Choroid plexus epithelial cell (primary cell): Measurements from ENCODE around the gene CAMK1G.

ENCODE experiments used
- DNase-seq: peaks from one replicate; pipeline ENCODE4 v3.0.0-alpha.2; 2010; ENCODE audit warnings: low read depth
- H3K4me3 ChIP-seq: 2 replicates; pipeline ENCODE4 v1.5.1; 2011; ENCODE audit warnings: low read depth, mild to moderate bottlenecking, control low read depth, low read length, moderate library complexity
- TF ChIP-seq, protein P1 (sequence below): conservative IDR thresholded peaks from 2 replicates; pipeline ENCODE4 v1.5.1; 2011; ENCODE audit warnings: low read depth, mild to moderate bottlenecking, control low read depth, inconsistent platforms, low read length, moderate library complexity

CAMK1G gene

DNA sequence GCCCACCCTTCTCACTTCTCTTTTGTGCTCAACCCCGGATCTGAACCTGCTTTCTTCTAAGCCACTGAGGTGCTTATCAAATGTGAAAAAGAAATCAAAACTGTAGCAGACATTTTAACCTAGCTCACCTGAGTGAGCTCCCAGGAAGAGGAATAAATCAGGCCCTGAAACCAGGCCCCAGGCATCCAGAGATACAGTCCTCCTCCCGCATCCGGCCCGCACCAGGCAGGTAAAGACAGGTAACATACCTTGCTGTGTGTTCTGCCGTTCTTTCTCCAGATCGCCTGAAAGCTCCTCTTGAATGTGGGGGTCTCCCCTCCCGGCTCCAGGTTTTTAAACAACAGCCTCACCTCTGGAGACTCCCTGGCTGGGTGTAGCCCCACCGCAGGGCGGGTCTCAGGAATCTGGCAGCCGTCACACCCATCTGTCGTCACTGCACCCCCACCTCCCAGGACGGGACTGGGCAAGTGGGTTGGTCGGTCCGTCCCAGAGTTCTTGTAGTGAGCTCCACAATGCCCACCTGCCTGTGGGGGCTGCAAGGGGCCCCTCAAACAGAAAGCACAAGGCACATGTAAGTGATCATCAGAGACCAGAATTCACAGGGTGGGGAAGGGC, 68.7 kb downstream of the CAMK1G start, which contains the start of gene LAMB3:
LAMB3 (minus strand) TSS at position 305 of the 615 bp plus-strand sequence. CDS start 1,481 bp downstream, outside the sequence.
- DNase-seq, result no peak
- TF ChIP-seq, protein P1, sequence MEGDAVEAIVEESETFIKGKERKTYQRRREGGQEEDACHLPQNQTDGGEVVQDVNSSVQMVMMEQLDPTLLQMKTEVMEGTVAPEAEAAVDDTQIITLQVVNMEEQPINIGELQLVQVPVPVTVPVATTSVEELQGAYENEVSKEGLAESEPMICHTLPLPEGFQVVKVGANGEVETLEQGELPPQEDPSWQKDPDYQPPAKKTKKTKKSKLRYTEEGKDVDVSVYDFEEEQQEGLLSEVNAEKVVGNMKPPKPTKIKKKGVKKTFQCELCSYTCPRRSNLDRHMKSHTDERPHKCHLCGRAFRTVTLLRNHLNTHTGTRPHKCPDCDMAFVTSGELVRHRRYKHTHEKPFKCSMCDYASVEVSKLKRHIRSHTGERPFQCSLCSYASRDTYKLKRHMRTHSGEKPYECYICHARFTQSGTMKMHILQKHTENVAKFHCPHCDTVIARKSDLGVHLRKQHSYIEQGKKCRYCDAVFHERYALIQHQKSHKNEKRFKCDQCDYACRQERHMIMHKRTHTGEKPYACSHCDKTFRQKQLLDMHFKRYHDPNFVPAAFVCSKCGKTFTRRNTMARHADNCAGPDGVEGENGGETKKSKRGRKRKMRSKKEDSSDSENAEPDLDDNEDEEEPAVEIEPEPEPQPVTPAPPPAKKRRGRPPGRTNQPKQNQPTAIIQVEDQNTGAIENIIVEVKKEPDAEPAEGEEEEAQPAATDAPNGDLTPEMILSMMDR, result no peak
- no peak within 1 kb of the TSS for H3K4me3 ChIP-seq

DNA sequence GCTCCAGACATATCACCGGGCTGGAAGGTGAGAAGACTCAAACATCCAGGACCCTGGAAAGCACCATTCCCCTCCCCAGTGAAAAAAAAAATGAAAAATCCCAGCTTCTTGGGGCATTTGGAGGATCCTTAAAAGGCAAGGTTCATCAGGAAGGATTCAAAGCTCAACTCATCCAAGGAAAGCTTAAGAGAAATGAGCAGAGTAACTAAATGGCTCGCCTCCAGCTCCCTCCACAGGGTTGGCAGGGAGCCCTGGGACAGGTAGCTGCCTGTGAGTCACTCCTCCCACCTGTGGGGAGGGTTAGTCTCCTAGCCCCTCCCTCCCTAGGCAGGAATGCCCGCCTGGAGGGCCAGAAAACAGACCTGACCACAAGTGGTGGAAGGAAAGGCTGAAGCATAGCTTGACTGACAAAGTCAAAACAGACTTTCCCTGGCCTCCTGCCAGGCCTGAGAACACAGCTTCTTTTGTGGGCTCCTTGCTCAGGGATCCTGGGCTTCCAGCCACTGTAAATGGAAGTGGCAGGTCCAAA, 69.4 kb downstream of the CAMK1G start:
- H3K4me3 ChIP-seq, result no peak overlapping the region
- TF ChIP-seq, protein P1, result no peak
- peak; percentile 86 for DNase-seq

DNA sequence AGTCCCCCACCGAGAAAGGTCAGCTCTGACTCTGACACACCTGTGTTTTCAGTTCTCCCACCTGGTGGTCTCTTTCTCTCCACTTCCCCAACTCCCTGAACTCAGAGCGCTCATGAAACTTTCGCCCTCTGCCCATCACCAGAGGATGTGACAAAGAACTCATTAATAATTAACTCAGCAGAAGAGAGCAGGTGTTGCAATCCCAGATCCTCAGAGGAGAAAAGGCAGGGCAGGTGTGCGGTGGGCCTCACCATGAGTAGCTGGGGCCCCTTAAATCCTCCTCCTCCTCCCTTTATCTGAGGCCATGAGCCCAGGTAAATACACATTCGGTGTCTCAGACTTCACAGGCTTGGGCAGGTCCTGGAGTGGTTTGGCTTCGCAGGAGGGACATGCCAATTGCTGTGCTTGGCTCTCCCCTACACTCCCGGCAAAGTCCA, 70.4 kb downstream of the CAMK1G start:
- TF ChIP-seq, protein P1, result no peak
- no peak overlapping the region for H3K4me3 ChIP-seq
- no peak for DNase-seq

DNA sequence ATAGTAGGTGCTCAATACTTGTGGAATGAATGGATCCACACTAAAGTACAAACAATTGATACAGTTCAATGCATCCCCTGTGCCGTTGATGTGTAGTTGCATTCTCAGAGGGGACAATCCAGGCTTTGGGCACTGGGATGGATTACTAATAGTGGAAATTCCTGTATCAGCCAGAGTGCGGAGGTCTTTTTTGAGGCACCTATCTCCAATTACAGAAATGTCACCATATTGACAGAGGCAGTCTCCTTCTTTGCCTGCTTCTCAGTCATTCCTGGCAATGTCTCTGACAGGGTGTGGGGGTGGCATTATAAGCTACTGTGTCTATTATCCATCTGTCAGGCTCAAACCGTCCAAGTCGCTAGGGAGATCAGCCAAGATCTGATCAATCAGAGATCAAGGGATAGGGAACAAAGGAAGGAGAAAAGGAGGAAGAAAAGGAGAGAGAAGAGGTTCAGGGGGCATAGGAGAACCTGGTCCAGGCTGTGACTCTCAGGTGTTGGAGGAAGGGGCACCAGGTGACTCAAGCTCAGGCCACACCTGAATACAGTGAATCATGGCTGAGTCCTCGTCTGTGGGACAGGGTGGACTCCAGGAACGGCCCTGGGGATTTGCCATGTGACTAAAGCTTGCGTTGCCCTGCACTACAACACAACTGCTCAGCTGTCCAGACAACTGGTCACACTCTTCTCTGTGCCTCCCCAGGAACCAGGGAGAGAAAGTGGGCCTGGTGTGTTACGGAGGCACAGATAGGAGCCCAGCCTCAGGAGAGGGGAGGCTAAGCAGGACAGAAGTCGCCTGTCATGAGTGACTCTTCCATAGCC, 72.1 kb downstream of the CAMK1G start:
- DNase-seq, result no peak
- TF ChIP-seq, protein P1, result no peak
- no peak overlapping the region for H3K4me3 ChIP-seq

DNA sequence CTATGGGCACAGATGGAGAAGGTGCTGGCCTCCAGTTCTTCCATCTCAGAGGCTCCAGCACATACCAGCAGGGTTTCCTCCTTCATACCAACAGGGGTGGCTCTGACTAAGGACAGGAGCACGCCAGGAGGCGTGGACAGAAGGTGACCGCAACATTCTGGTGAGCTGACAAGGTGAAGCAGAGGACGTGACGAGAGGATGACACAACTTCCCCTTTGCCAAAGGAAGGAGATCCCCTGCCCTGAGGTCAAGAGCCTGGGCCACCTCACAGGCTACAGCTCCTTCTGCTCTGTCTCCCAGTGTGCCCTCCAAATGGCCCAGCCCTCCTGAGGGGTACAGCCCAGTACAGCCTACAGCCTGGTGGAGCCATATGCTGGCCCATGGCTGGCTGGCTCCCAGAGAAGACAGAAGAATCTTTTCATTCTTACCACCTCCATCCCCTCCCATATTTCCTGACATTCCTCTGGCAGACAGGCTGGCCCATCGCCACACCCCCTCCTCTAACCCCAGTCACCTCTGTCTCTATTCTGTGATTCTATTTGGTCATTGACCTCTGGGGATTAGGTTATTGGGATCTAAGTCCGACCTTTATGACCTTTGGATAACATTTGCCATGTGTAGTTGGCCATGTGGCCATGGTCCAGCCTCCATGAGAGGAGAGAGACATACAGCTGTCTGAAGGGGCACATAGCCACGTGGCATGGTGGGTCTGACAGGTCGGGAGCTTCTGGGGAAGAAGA, 73.8 kb downstream of the CAMK1G start:
- peak; percentile 58 for DNase-seq

DNA sequence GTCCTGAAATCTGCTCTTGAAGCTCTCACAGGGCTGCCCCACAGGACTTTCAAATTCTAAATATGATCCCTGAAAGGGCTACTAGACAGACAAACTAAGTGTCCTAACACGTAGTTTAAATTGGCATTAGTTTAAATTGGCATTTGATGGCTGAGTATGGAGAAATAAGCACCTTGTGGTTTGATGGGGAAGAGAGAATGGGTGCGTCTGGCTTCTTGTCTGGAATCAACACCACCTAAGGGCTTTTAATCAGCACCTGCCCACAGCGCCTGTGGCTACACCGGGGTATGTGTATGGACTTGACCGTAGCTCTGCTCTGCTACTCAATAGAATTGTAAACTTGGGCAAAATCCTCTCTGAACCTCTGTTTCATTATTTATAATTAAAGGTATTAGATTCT, 74.4 kb downstream of the CAMK1G start:
- TF ChIP-seq, protein P1, result no peak
- H3K4me3 ChIP-seq, result no peak overlapping the region

More for the DNA sequence above, 73.8 kb downstream of the CAMK1G start:
- TF ChIP-seq, protein P1, result no peak
- no peak overlapping the region for H3K4me3 ChIP-seq

More for the DNA sequence above, 74.4 kb downstream of the CAMK1G start:
- no peak for DNase-seq
